ENCODE results near the gene ALDOB.

DNA sequence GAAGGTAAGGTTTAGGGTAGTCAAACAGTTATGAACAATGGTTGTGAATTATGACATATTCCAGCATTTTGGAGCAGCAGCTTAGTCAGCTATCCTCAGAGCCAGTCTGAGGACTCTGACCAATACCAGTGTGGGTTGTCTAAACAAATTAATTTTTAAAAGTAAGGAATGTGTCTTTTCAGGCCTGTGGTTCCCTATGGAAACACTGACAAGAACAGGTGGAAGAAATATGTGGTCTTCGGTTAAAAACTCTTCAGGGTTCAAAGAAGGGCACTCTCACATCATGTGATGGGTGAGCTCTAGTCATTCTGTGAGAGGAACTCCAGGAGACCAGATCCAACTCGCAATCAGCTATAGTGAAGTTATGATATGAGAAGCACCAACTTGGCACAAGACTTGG, 33.5 kb upstream of the ALDOB start:
- no peak for TF ChIP-seq FOXM1 (IDR thresholded peaks at IDR 0.05; ENCODE audit: borderline replicate concordance)
- TF ChIP-seq, protein P1, sequence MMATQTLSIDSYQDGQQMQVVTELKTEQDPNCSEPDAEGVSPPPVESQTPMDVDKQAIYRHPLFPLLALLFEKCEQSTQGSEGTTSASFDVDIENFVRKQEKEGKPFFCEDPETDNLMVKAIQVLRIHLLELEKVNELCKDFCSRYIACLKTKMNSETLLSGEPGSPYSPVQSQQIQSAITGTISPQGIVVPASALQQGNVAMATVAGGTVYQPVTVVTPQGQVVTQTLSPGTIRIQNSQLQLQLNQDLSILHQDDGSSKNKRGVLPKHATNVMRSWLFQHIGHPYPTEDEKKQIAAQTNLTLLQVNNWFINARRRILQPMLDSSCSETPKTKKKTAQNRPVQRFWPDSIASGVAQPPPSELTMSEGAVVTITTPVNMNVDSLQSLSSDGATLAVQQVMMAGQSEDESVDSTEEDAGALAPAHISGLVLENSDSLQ (IDR thresholded peaks at IDR 0.05) = no peak
- TF ChIP-seq SUZ12 (IDR thresholded peaks at IDR 0.05) = no peak
- TF ChIP-seq FOXK2 (IDR thresholded peaks at IDR 0.05) = no peak
- TF ChIP-seq TARDBP (IDR thresholded peaks at IDR 0.05) = no peak
- TF ChIP-seq ZNF384 (IDR thresholded peaks at IDR 0.05) = no peak
- no peak for TF ChIP-seq ELF4 (IDR thresholded peaks at IDR 0.05)
- no peak for TF ChIP-seq SP1 (IDR thresholded peaks at IDR 0.05)
- no peak for TF ChIP-seq HDGF (IDR thresholded peaks at IDR 0.05; ENCODE audit: borderline replicate concordance)
- no peak for TF ChIP-seq BHLHE40 (IDR thresholded peaks at IDR 0.05; ENCODE audit: borderline replicate concordance)
- no peak for TF ChIP-seq ARNT (IDR thresholded peaks at IDR 0.05)
- TF ChIP-seq CTBP1 (IDR thresholded peaks at IDR 0.05; ENCODE audit: borderline replicate concordance) = no peak
